Activated CD4-positive, alpha-beta T cell treated with anti-CD3 and anti-CD28 coated beads, Interleukin-2, amount 50 U/mL, for 16 hours (primary cell): Measurements from ENCODE around the gene ELK3.

Source experiments
- DNase-seq: peaks from one replicate; pipeline ENCODE4 v3.0.0-alpha.2; 2020

The ELK3 gene

GRCh38 chr12:96212456-96213375, 18.5 kb downstream of the ELK3 start:
- DNase-seq = no peak

GRCh38 chr12:96213869-96214268, 19.7 kb downstream of the ELK3 start:
- no peak for DNase-seq

- no peak for DNase-seq
These were observed 21.7 kb downstream of the ELK3 start for GRCh38 chr12:96215919-96216273.

GRCh38 chr12:96218989-96219678, 25.0 kb downstream of the ELK3 start:
- DNase-seq = no peak

GRCh38 chr12:96219700-96220206, 25.6 kb downstream of the ELK3 start:
- no peak for DNase-seq

- DNase-seq = no peak
These were observed 26.7 kb downstream of the ELK3 start for GRCh38 chr12:96220902-96221301.

- DNase-seq = no peak
These were observed 27.2 kb downstream of the ELK3 start for GRCh38 chr12:96221391-96221790.

GRCh38 chr12:96223411-96224218, 29.4 kb downstream of the ELK3 start:
- DNase-seq = no peak

GRCh38 chr12:96224219-96224615, 30.0 kb downstream of the ELK3 start:
- DNase-seq = no peak

GRCh38 chr12:96225044-96225855, 31.1 kb downstream of the ELK3 start:
- DNase-seq = no peak

GRCh38 chr12:96225994-96226399, 31.8 kb downstream of the ELK3 start:
- no peak for DNase-seq

GRCh38 chr12:96226401-96226800, 32.2 kb downstream of the ELK3 start:
- DNase-seq = no peak

- no peak for DNase-seq
These were observed 32.7 kb downstream of the ELK3 start for GRCh38 chr12:96226801-96227348.

GRCh38 chr12:96227365-96228106, 33.4 kb downstream of the ELK3 start:
- peak; percentile 45 for DNase-seq

GRCh38 chr12:96228566-96229248, 34.5 kb downstream of the ELK3 start:
- DNase-seq = no peak

GRCh38 chr12:96230646-96231045, 36.5 kb downstream of the ELK3 start:
- no peak for DNase-seq

- no peak for DNase-seq
These were observed 39.0 kb downstream of the ELK3 start for GRCh38 chr12:96233168-96233567.

GRCh38 chr12:96233939-96234461, 39.8 kb downstream of the ELK3 start:
- no peak for DNase-seq

GRCh38 chr12:96234591-96235483, 40.7 kb downstream of the ELK3 start:
- DNase-seq = no peak
